Loucy (cell line): ENCODE measurements around the gene HAUS3.

ENCODE experiments used
- H2AFZ ChIP-seq: fragments of 200-600 bp; sonication (generic); 2 replicates; pipeline ENCODE4 v1.6.0; 2016; ENCODE audit warnings: antibody characterized with exemption, mild to moderate bottlenecking, low read length, moderate library complexity
- H3F3A ChIP-seq: fragments of 200-600 bp; 2 replicates; pipeline ENCODE4 v1.6.0; 2016; ENCODE audit warnings: antibody characterized with exemption, low read depth, mild to moderate bottlenecking
- H3K27me3 ChIP-seq: fragments of 200-600 bp; sonication (generic); 2 replicates; pipeline ENCODE4 v1.6.1; 2014; ENCODE audit warnings: low read length, mild to moderate bottlenecking; ENCODE audit not compliant: insufficient read depth, poor library complexity, severe bottlenecking
- H3K36me3 ChIP-seq: fragments of 200-600 bp; sonication (generic); 2 replicates; pipeline ENCODE4 v1.6.1; 2016; ENCODE audit warnings: low read length; ENCODE audit not compliant: insufficient read depth
- H3K4me1 ChIP-seq: fragments of 200-600 bp; sonication (generic); 2 replicates; pipeline ENCODE4 v1.5.1; 2014; ENCODE audit warnings: low read length, mild to moderate bottlenecking; ENCODE audit not compliant: insufficient read depth, poor library complexity, severe bottlenecking
- H3K4me2 ChIP-seq: fragments of 200-600 bp; sonication (generic); 2 replicates; pipeline ENCODE4 v1.6.0; 2014; ENCODE audit warnings: antibody characterized with exemption, low read length, low read depth, mild to moderate bottlenecking; ENCODE audit not compliant: poor library complexity, severe bottlenecking
- H3K4me3 ChIP-seq: fragments of 200-600 bp; sonication (generic); 2 replicates; pipeline ENCODE4 v1.5.1; 2014; ENCODE audit warnings: low read length, mild to moderate bottlenecking, mixed read lengths; ENCODE audit not compliant: poor library complexity, severe bottlenecking
- H3K79me2 ChIP-seq: fragments of 200-600 bp; sonication (generic); 2 replicates; pipeline ENCODE4 v1.6.1; 2014; ENCODE audit warnings: low read length; ENCODE audit not compliant: insufficient read depth
- H3K9ac ChIP-seq: fragments of 200-600 bp; sonication (generic); 2 replicates; pipeline ENCODE4 v1.6.0; 2014; ENCODE audit warnings: mild to moderate bottlenecking, low read depth, low read length, moderate library complexity; ENCODE audit not compliant: poor library complexity, severe bottlenecking
- H3K9me2 ChIP-seq: fragments of 200-600 bp; sonication (generic); replicated peaks from 2 replicates; pipeline ENCODE4 v1.6.1; 2016; ENCODE audit warnings: low read depth, low read length, mixed read lengths
- H3K9me3 ChIP-seq: fragments of 200-600 bp; sonication (generic); 2 replicates; pipeline ENCODE4 v1.6.1; 2014; ENCODE audit warnings: mild to moderate bottlenecking, antibody characterized with exemption, low read length, low read depth; ENCODE audit not compliant: insufficient read depth
- H4K20me1 ChIP-seq: fragments of 200-600 bp; sonication (generic); 2 replicates; pipeline ENCODE4 v1.6.0; 2014; ENCODE audit warnings: antibody characterized with exemption, low read length, mild to moderate bottlenecking; ENCODE audit not compliant: insufficient read depth, poor library complexity, severe bottlenecking
- CTCF ChIP-seq: fragments of 200-600 bp; sonication (generic); conservative IDR thresholded peaks from 2 replicates; pipeline ENCODE4 v1.5.1; 2014; ENCODE audit warnings: mild to moderate bottlenecking, antibody characterized with exemption, low read length
- EZH2phosphoT487 ChIP-seq: fragments of 200-600 bp; IDR thresholded peaks from 2 replicates; pipeline ENCODE4 v1.6.1; 2018; ENCODE audit warnings: antibody characterized with exemption, mild to moderate bottlenecking, moderate library complexity, borderline replicate concordance

The HAUS3 gene

GRCh38 chr4:2251073-2251794 lies 9.3 kb upstream of the HAUS3 start:
- H3K27me3 ChIP-seq = no peaks in the 10 kb centered on the region
- H3K9ac ChIP-seq = no peak overlapping the region
- peaks cover 31% of the 10 kb centered on the region; the same call in 1 of the 2 replicates for H3K36me3 ChIP-seq
- no peak overlapping the region for H2AFZ ChIP-seq
- peaks cover 17% of the 10 kb centered on the region for H4K20me1 ChIP-seq
- H3K79me2 ChIP-seq = peaks cover 4% of the 10 kb centered on the region; the same call in 1 of the 2 replicates
- H3K4me2 ChIP-seq = no peak overlapping the region
- H3F3A ChIP-seq = no peaks in the 10 kb centered on the region
- H3K4me1 ChIP-seq = no peaks in the 10 kb centered on the region
- no peak overlapping the region for H3K4me3 ChIP-seq
- no peaks in the 10 kb centered on the region for H3K9me2 ChIP-seq
- no peaks in the 10 kb centered on the region for H3K9me3 ChIP-seq
- TF ChIP-seq EZH2phosphoT487 (no peak), CTCF (no peak)

GRCh38 chr4:2250357-2251072 lies 8.6 kb upstream of the HAUS3 start:
- Histone ChIP-seq H3K4me2 (no peak overlapping the region), H3K4me3 (no peak overlapping the region), H3K79me2 (no peaks in the 10 kb centered on the region; the same call in 1 of the 2 replicates), H3K4me1 (peaks cover 5% of the 10 kb centered on the region), H2AFZ (no peak overlapping the region), H4K20me1 (peaks cover 10% of the 10 kb centered on the region), H3K27me3 (no peaks in the 10 kb centered on the region), H3K9me3 (no peaks in the 10 kb centered on the region), H3F3A (no peaks in the 10 kb centered on the region), H3K9me2 (no peaks in the 10 kb centered on the region), H3K36me3 (peaks cover 31% of the 10 kb centered on the region; the same call in 1 of the 2 replicates), H3K9ac (no peak overlapping the region)
- TF ChIP-seq EZH2phosphoT487 (no peak), CTCF (no peak)

GRCh38 chr4:2249526-2250356 lies 7.8 kb upstream of the HAUS3 start:
- Histone ChIP-seq H4K20me1 (peaks cover 6% of the 10 kb centered on the region), H3K27me3 (no peaks in the 10 kb centered on the region), H3K9ac (no peak overlapping the region), H3K79me2 (no peaks in the 10 kb centered on the region; the same call in 1 of the 2 replicates), H3K9me2 (no peaks in the 10 kb centered on the region), H3K36me3 (peaks cover 25% of the 10 kb centered on the region; the same call in 1 of the 2 replicates), H3K9me3 (no peaks in the 10 kb centered on the region), H2AFZ (no peak overlapping the region), H3K4me1 (peaks cover 13% of the 10 kb centered on the region), H3K4me3 (no peak overlapping the region), H3F3A (no peaks in the 10 kb centered on the region), H3K4me2 (no peak overlapping the region)
- TF ChIP-seq CTCF (no peak), EZH2phosphoT487 (no peak)
